ENCODE results near the gene NFKBIA.
"Not testable (repeated sequence)": the region's sequence is repeated elsewhere in the genome, so short reads cannot be mapped to it uniquely, and the experiment has no call there.

NFKBIA gene

DNA sequence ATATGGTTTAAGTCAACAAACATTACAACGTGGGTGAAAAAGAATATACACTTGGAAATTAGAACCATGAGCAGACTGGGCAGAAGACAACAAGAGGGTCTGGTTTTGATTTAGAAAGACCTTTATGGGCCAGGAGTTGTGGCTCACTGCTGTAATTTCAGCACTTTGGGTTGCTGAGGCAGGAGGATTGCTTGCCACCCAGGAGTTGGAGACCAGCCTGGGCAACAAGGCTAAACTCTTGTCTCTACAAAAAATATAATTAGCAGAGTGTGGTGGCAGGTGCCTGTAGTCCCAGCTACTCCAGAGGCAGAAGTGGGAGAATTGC lies 2.7 kb upstream of the NFKBIA start:
- DNase-seq: no peak

- no peak for DNase-seq
Observed at GRCh38 chr14:35406506-35407305, 2.2 kb upstream of the NFKBIA start.

DNA sequence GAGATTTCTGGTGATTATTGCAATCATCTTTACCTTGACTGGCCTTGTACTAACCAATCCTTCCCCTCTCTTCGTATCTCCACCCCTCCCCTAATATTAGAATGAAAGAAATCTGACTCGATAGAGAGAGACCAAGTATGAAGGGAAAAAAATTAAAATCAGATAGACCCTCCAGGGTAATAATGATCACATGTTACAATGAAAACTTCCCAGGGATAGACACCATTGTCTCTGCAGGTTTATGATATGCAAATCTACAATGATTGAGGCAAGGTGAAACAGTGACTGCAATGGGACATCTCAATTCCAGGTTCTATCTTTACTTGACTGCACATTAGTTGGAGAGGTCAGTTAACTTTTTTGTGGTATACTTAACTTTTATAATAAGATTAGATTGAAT lies 1.5 kb upstream of the NFKBIA start:
- no peak for DNase-seq

GRCh38 chr14:35405304-35405996 lies 901 bp upstream of the NFKBIA start:
- DNase-seq: no peak

DNA sequence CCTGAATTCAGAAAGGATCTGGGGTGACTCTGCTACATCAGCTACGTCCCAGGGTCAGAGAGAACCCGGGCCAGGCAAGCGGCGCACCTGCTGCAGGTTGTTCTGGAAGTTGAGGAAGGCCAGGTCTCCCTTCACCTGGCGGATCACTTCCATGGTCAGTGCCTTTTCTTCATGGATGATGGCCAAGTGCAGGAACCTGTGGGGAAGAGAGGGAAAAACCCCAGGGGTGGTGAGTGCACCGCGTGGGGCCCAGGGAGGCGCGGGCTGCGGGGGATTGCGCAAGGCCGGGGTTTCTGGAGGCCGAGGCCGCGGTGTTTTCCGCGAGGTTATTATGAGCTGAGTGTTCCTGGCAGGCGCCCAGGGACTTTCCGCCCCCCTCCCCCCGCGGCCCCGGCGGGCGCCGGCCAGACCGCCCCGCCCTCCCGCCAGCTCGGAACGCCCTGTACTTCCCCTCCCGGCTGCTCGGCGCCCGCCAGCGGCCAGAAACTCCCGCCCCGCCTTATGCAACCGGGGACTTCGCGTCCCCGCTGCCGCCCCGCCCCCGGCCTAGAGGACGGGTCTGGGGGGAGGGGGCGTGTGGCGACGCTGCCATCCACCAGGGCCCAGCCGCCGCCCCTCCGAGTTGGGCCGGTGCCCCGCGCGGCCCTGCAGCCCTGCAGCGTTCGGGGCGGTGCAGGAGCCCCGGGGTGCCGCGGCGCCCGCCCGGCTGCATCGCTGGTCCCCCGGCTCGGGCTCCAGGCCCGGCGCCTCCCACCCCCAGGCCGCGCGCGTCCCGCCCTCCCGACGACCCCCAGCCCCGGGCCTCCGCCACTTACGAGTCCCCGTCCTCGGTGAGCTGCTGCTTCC lies 723 bp downstream of the NFKBIA start:
- DNase-seq: peak; percentile 96

- DNase-seq: no peak
Observed at GRCh38 chr14:35403114-35403602, 1.4 kb downstream of the NFKBIA start.

DNA sequence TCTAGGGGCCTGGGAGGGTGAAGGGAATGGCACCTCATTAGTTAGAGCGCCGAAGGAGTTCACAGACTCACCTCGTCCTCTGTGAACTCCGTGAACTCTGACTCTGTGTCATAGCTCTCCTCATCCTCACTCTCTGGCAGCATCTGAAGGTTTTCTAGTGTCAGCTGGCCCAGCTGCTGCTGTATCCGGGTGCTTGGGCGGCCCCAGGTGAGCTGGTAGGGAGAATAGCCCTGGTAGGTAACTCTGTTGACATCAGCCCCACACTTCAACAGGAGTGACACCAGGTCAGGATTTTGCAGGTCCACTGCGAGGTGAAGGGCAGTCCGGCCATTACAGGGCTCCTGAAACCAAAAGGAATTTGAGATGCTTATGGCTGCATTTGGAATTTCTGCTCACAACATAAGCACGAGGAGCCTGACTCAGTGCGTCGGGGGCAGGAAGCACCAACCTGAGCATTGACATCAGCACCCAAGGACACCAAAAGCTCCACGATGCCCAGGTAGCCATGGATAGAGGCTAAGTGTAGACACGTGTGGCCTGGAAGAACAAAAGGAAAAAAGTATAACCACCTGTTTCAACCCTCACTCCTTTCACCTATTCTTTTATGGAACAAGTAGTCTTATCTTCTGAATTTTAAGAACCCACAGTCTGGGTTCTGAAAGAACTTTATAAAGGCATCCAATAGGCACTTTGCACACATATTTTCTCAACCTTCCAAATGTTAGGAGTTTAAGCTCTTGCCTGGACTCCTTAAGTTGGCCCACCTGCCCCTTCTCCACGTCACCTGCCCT lies 2.0 kb downstream of the NFKBIA start:
- no peak for DNase-seq

GRCh38 chr14:35401422-35402265 lies 2.9 kb downstream of the NFKBIA start:
- DNase-seq: peak; percentile 65

GRCh38 chr14:35400648-35401421 lies 3.7 kb downstream of the NFKBIA start:
- no peak for DNase-seq

DNA sequence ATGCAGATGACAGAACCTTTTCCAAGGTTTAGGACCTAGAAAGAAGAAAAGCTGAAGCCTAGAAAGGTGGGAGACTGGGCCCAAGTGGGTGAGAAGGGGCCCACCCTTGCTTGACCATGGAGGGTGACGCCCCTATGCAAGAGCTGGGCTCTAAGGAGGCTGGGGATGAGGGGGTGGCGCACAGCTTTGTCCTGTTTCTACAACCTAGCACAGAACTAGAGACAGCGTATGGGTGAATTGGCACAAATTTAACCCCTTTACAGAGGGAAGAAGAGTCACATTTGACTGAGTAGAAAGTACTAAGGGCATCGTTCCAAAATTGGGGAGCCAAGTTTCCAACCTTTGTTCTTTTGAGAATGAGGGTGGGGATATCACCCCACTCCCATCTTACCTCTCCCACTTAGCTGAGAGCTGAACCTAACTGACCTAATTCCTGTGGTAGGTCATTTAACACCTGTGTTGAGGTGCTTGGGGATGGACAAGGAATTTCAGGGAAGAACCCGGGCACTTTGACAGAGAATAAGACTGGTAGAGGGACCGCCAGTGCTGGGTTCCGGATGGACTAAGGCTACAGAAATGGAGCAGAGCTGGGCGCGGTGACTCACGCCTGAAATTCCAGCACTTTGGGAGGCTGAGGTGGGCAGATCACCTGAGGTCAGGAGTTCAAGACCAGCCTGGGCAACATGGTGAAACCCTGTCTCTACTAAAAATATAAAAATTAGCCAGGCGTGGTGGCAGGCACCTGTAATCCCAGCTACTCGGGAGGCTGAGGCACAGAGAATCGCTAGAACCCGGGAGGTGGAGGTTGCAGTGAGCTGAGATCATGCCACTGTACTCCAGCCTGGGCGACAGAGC lies 5.2 kb downstream of the NFKBIA start:
- no peak for DNase-seq

GRCh38 chr14:35398071-35398584 lies 6.4 kb downstream of the NFKBIA start:
- no peak for DNase-seq

- not testable (repeated sequence) for DNase-seq
Observed at GRCh38 chr14:35396610-35397009, 7.9 kb downstream of the NFKBIA start.

- no peak for DNase-seq
Observed at GRCh38 chr14:35395283-35395682, 9.3 kb downstream of the NFKBIA start.

DNA sequence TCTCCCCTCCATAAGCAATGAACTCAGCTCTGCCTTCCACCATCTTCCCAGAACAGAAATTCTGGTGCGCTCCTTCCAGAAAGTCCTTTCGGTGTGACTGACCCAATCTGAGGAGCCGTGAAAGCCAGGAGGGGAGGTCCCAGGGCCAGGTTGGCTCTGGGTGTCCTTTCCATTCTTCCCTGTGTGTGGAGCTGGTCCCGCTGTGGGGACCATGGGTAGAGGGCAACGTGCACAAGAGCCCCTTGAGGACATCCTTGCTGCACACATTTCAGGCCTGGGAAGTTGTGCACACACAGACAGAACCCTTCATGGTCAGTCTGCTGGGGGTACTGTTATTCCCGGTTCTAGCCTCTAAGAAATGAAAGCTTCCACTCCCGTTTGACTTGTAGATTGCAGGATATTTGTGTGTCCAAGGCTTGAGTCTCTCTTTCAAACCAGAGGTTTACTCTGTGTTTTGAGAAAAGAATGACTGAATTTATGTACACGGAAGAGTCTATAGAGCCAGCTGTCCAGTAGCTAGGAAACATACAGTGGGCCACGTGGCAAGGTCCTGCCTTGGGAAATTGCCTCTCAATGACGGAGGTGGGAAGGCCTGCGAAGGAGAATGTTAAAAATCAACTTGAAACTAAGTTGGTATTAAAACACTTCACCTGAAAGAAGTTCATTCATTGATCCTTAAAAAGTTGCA lies 10.1 kb downstream of the NFKBIA start:
- DNase-seq: no peak

DNA sequence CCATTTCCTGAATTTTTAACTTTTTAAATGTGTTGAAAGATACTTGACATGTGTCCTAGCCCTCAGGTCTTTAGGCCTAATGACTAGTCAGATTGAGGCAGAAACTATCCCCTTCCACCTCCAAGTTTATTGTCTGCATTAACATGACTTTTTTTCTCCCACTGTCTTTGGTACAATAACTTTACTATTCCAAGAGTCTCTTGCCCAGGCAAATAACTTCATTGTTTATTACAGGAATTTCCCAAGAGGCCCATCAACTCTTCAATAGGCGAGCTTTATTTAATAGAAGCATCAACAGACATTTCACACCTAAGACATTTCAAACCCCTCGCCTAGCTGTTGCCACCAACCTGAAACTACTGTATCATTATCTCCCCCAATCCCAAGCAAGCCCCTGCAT lies 10.7 kb downstream of the NFKBIA start:
- DNase-seq: no peak

- DNase-seq: no peak
Observed at GRCh38 chr14:35392103-35392502, 12.4 kb downstream of the NFKBIA start.

- no peak for DNase-seq
Observed at GRCh38 chr14:35391388-35391710, 13.2 kb downstream of the NFKBIA start.

DNA sequence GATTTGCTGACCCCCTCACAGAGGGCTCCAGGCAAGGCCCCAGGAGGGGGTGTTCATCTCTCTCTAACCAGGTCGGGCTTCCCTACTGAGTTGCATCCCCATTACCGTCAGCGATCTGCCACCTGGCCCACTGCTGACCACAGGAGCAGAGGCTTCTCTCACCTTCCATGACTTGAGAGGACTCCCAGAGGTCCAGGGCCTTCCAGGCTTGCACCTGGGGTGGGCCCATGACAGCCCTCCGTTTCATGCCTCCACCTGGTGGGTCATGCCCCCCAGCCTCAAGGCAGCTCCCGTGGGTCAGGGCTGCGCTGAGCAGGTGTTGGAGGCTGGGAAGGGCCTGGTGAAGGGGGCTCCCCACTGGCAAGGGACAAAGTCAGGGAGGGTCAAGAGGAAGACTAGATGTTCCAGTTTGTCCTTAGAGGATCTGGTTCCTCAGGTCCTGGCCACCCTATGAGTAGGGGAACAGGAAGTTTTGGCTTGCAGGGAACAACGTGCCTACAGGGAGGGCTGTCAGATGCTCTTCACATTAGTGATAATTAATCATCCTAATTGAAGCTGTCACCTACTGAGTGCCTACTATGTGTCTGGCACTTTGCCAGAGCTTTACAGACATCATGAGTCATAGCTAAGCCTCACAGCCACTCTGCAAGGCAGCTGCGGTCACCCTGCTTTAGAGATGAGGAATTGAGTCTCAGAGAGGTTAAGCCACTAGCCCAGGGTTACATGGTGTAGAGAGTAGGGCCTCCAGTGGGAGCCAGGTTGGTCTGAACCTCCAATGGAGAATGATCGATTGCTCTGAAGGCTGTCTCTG lies 13.8 kb downstream of the NFKBIA start:
- DNase-seq: no peak
